NCI-H2171 treated with DMSO at 0.1 percent for 48 hours (cell line): ENCODE data around the gene APBA1.
A peak's percentile ranks its signal among the peaks of the same experiment; 100 is the strongest.

Source experiments
- DNase-seq: peaks from one replicate; lab custom pipeline; 2025; lab: John Stamatoyannopoulos, UW

APBA1 gene

GRCh38 chr9:69397384-69398214 lies 274.6 kb downstream of the APBA1 start:
- DNase-seq, result peak; percentile 84

GRCh38 chr9:69396759-69397158 lies 275.4 kb downstream of the APBA1 start:
- no peak for DNase-seq

GRCh38 chr9:69395718-69396117 lies 276.5 kb downstream of the APBA1 start:
- DNase-seq, result no peak

- no peak for DNase-seq
These were observed 278.7 kb downstream of the APBA1 start for GRCh38 chr9:69393425-69393824.

- DNase-seq, result no peak
These were observed 279.3 kb downstream of the APBA1 start for GRCh38 chr9:69392826-69393225.

GRCh38 chr9:69391946-69392345 lies 280.2 kb downstream of the APBA1 start:
- DNase-seq, result no peak

GRCh38 chr9:69391487-69391886 lies 280.7 kb downstream of the APBA1 start:
- DNase-seq, result no peak

GRCh38 chr9:69389437-69389995 lies 282.7 kb downstream of the APBA1 start:
- peak; percentile 86 for DNase-seq

- no peak for DNase-seq
These were observed 283.6 kb downstream of the APBA1 start for GRCh38 chr9:69388596-69388995.

GRCh38 chr9:69386651-69387050 lies 285.5 kb downstream of the APBA1 start:
- no peak for DNase-seq

GRCh38 chr9:69385581-69386033 lies 286.6 kb downstream of the APBA1 start:
- DNase-seq, result peak; percentile 69

GRCh38 chr9:69382135-69382534 lies 290.0 kb downstream of the APBA1 start:
- DNase-seq, result no peak

GRCh38 chr9:69380811-69381210 lies 291.4 kb downstream of the APBA1 start:
- DNase-seq, result no peak

GRCh38 chr9:69380301-69380700 lies 291.9 kb downstream of the APBA1 start:
- DNase-seq, result no peak

GRCh38 chr9:69379270-69379982 lies 292.7 kb downstream of the APBA1 start:
- no peak for DNase-seq

- no peak for DNase-seq
These were observed 294.2 kb downstream of the APBA1 start for GRCh38 chr9:69377981-69378380.
